ENCODE data around the gene RPRD1A.

DNA sequence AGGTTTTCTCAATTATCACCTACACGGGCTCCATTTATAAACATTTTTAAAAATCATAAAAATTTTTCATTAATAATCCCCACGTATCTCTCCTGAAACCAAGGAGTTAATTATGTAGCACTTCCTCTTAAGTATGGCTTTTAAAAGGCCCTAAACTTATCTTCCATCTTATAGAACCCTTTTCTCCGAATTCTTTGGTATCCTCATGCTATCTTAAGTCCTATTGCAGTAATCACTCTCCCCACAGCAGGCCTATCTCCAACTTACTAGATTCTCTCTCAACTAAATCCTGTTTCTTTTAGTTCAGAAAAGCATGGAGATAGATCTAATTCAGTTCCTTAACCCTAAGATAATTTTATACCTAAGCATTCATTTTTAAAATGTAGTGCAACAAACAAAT lies 26.2 kb downstream of the RPRD1A start:
- TF ChIP-seq EP300 (IDR thresholded peaks at IDR 0.05; ENCODE audit: borderline replicate concordance in 1 of 2, low read depth in 1 of 2, low read length in 1 of 2), result no peak
- TF ChIP-seq, protein P1, sequence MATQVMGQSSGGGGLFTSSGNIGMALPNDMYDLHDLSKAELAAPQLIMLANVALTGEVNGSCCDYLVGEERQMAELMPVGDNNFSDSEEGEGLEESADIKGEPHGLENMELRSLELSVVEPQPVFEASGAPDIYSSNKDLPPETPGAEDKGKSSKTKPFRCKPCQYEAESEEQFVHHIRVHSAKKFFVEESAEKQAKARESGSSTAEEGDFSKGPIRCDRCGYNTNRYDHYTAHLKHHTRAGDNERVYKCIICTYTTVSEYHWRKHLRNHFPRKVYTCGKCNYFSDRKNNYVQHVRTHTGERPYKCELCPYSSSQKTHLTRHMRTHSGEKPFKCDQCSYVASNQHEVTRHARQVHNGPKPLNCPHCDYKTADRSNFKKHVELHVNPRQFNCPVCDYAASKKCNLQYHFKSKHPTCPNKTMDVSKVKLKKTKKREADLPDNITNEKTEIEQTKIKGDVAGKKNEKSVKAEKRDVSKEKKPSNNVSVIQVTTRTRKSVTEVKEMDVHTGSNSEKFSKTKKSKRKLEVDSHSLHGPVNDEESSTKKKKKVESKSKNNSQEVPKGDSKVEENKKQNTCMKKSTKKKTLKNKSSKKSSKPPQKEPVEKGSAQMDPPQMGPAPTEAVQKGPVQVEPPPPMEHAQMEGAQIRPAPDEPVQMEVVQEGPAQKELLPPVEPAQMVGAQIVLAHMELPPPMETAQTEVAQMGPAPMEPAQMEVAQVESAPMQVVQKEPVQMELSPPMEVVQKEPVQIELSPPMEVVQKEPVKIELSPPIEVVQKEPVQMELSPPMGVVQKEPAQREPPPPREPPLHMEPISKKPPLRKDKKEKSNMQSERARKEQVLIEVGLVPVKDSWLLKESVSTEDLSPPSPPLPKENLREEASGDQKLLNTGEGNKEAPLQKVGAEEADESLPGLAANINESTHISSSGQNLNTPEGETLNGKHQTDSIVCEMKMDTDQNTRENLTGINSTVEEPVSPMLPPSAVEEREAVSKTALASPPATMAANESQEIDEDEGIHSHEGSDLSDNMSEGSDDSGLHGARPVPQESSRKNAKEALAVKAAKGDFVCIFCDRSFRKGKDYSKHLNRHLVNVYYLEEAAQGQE (IDR thresholded peaks at IDR 0.05; ENCODE audit: low read depth, low read length), result no peak
- no peak for TF ChIP-seq JUND (IDR thresholded peaks at IDR 0.05)
- TF ChIP-seq TAF1 (IDR thresholded peaks at IDR 0.05; ENCODE audit: borderline replicate concordance, low read depth, low read length), result no peak
- TF ChIP-seq ZBTB33 (IDR thresholded peaks at IDR 0.05; ENCODE audit: borderline replicate concordance, low read depth), result no peak
- TF ChIP-seq, protein P2, sequence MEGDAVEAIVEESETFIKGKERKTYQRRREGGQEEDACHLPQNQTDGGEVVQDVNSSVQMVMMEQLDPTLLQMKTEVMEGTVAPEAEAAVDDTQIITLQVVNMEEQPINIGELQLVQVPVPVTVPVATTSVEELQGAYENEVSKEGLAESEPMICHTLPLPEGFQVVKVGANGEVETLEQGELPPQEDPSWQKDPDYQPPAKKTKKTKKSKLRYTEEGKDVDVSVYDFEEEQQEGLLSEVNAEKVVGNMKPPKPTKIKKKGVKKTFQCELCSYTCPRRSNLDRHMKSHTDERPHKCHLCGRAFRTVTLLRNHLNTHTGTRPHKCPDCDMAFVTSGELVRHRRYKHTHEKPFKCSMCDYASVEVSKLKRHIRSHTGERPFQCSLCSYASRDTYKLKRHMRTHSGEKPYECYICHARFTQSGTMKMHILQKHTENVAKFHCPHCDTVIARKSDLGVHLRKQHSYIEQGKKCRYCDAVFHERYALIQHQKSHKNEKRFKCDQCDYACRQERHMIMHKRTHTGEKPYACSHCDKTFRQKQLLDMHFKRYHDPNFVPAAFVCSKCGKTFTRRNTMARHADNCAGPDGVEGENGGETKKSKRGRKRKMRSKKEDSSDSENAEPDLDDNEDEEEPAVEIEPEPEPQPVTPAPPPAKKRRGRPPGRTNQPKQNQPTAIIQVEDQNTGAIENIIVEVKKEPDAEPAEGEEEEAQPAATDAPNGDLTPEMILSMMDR (IDR thresholded peaks at IDR 0.05), result no peak
- TF ChIP-seq NRF1 (IDR thresholded peaks at IDR 0.05; ENCODE audit: low read depth, low read length), result no peak
- TF ChIP-seq EZH2phosphoT487 (IDR thresholded peaks at IDR 0.05; ENCODE audit: borderline replicate concordance, low read depth), result no peak
- no peak for TF ChIP-seq POLR2AphosphoS5 (IDR thresholded peaks at IDR 0.05; ENCODE audit: low read depth, low read length)
- no peak for TF ChIP-seq SIN3A (IDR thresholded peaks at IDR 0.05; ENCODE audit: borderline replicate concordance, low read depth, low read length)
- no peak for TF ChIP-seq FOSL2 (IDR thresholded peaks at IDR 0.05; ENCODE audit: borderline replicate concordance, low read depth)
- TF ChIP-seq RFX5 (IDR thresholded peaks at IDR 0.05; ENCODE audit: low read length), result no peak

All from SK-N-SH (cell line).